T-cell (primary cell): ENCODE data around the gene PILRA. TPM values are rescaled to one million over a fixed set of nuclear protein-coding genes. Genes with fewer than 3 reads are reported as not detected.

Experiments used
- ATAC-seq, 4 experiments: fragments of 200-7000 bp in 3 of 4; fragments of 150-1000 bp in 1 of 4; cut with Tn5 transposase; replicated peaks in 1 of 4; 1 replicate in 3 of 4; 2 replicates in 1 of 4; pipeline ENCODE4 v1.10.0; 2021; ENCODE audit warnings: moderate library complexity in 3 of 4, mild to moderate bottlenecking in 2 of 4, moderate number of reproducible peaks in 1 of 4
- CTCF ChIA-PET, 2 donors: fragments of 300-600 bp; sonication (Branson Sonifier 250); formaldehyde crosslinking; loops; one replicate each; lab custom pipeline; 2022; ENCODE audit warnings: antibody characterized with exemption in 2 of 2; lab: Charles Lee
- POLR2A ChIA-PET, 2 donors: fragments of 300-600 bp; sonication (Branson Sonifier 250); formaldehyde crosslinking; loops; one replicate each; lab custom pipeline; 2022; ENCODE audit warnings: antibody characterized with exemption in 2 of 2; lab: Charles Lee
- DNase-seq, 35 experiments: peaks; one replicate each; pipeline versions ENCODE4 v3.0.0 to v3.0.0-alpha.2; 2013 to 2023
- H3K27ac ChIP-seq: one replicate; pipeline ENCODE4 v1.5.1; 2013; ENCODE audit warnings: low read length
- H3K27me3 ChIP-seq, 2 experiments: replicated peaks in 1 of 2; 1 replicate in 1 of 2; 2 replicates in 1 of 2; pipeline versions ENCODE4 v1.6.1 to v1.7.0; 2013; ENCODE audit warnings: low read length in 1 of 2, mixed read lengths in 1 of 2; ENCODE audit not compliant: control insufficient read depth in 2 of 2, insufficient read depth in 2 of 2; ENCODE audit errors: extremely low read depth in 1 of 2
- H3K36me3 ChIP-seq, 2 donors: 1 replicate in 1 of 2; 2 replicates in 1 of 2; pipeline versions ENCODE4 v1.6.1 to v1.7.0; 2013; ENCODE audit warnings: low read length in 1 of 2; ENCODE audit not compliant: control insufficient read depth in 2 of 2, insufficient read depth in 1 of 2; ENCODE audit errors: extremely low read depth in 1 of 2
- H3K4me1 ChIP-seq, 2 experiments: 1 replicate in 1 of 2; 2 replicates in 1 of 2; pipeline versions ENCODE4 v1.6.1 to v1.7.0; 2013; ENCODE audit warnings: low read length in 2 of 2, mixed read lengths in 1 of 2; ENCODE audit not compliant: insufficient read depth in 2 of 2, control insufficient read depth in 1 of 2; ENCODE audit errors: extremely low read depth in 1 of 2
- H3K4me3 ChIP-seq, 2 donors: 1 replicate in 1 of 2; 2 replicates in 1 of 2; pipeline versions ENCODE4 v1.5.1 to v1.7.0; 2013; ENCODE audit warnings: mild to moderate bottlenecking in 2 of 2, low read length in 1 of 2, moderate library complexity in 1 of 2; ENCODE audit not compliant: control insufficient read depth in 1 of 2; ENCODE audit errors: extremely low read depth in 1 of 2
- H3K9me3 ChIP-seq: 2 replicates; pipeline ENCODE4 v1.7.0; 2013
- H3K27ac Mint-ChIP-seq, 2 donors: one replicate each; pipeline ENCODE4 v1.8.0; 2020 to 2021; ENCODE audit warnings: mild to moderate bottlenecking in 2 of 2, mixed read lengths in 2 of 2
- H3K27me3 Mint-ChIP-seq, 2 donors: one replicate each; pipeline ENCODE4 v1.8.0; 2021 to 2022; ENCODE audit warnings: mixed read lengths in 2 of 2
- H3K36me3 Mint-ChIP-seq: one replicate; pipeline ENCODE4 v1.8.0; 2021; ENCODE audit warnings: mixed read lengths
- H3K4me1 Mint-ChIP-seq, 3 donors: one replicate each; pipeline ENCODE4 v1.8.0; 2020 to 2022; ENCODE audit warnings: mixed read lengths in 3 of 3, mild to moderate bottlenecking in 1 of 3
- H3K4me3 Mint-ChIP-seq, 3 donors: one replicate each; pipeline ENCODE4 v1.8.0; 2020 to 2022; ENCODE audit warnings: mild to moderate bottlenecking in 3 of 3, mixed read lengths in 3 of 3, moderate library complexity in 3 of 3
- H3K9me3 Mint-ChIP-seq, 3 donors: one replicate each; pipeline ENCODE4 v1.8.0; 2020 to 2022; ENCODE audit warnings: mixed read lengths in 3 of 3
- WGBS: methylation state at CpG from one replicate; pipeline ENCODE4 v1.1.5; 2013; ENCODE audit warnings: missing lambda C conversion rate; ENCODE audit not compliant: insufficient coverage; 5-methylcytosine and 5-hydroxymethylcytosine counted together
- total RNA-seq, 35 experiments: library from RNA in 6 of 35; stranded (reverse) in 6 of 35; fragments of 120-200 nt in 1 of 35; gene quantifications; one replicate each; pipeline versions ENCODE4 v1.2.1 to v1.2.4 and lab custom pipeline; 2013 to 2026

PILRA gene
- total RNA-seq, 5 donors from 2014 or later (not counting 1 experiment from before 2014, with no cell fraction given): 3.7 to 19.3 (median 7.1) TPM

GRCh38 chr7:100390286-100391009 is 17.2 kb downstream of the PILRA start:
- Mint-ChIP-seq H3K27me3 (peaks cover 8 to 10% of the 10 kb centered on the region in 2 donors), H3K27ac (no peak overlapping the region), H3K4me1 (peaks cover 0 to under 1% (median 0%) of the 10 kb centered on the region in 3 donors), H3K36me3 (no peaks in the 10 kb centered on the region), H3K9me3 (no peaks in the 10 kb centered on the region), H3K4me3 (no peak overlapping the region)
- CTCF ChIA-PET: no interaction called here
- Histone ChIP-seq H3K4me1 (no peaks in the 10 kb centered on the region), H3K36me3 (no peaks in the 10 kb centered on the region), H3K9me3 (no peaks in the 10 kb centered on the region), H3K27me3 (peaks cover 0 to 12% of the 10 kb centered on the region in 2 experiments), H3K27ac (no peak overlapping the region), H3K4me3 (no peak overlapping the region)
- ATAC-seq (no peak), DNase-seq (no peak)
- 95% methylated on average over 2 of the region's 3 CpGs for WGBS
- POLR2A ChIA-PET: no interaction called here

GRCh38 chr7:100393233-100393905 is 20.1 kb downstream of the PILRA start:
- no peak for DNase-seq
- no peak overlapping the region for H3K27ac Mint-ChIP-seq
- CTCF ChIA-PET: interaction anchor here in 1 of 2 donors (0.6 kb wide), 1 partner anchor 9 kb away, joined by 4 read pairs; no protein-coding TSS in a partner anchor
- peaks cover 0 to 12% of the 10 kb centered on the region in 2 experiments for H3K27me3 ChIP-seq
- POLR2A ChIA-PET: interaction anchor here in 1 of 2 donors (0.7 kb wide), 2 partner anchors 69 to 225 kb away, joined by 3 to 11 read pairs; no protein-coding TSS in a partner anchor
- H3K9me3 Mint-ChIP-seq: no peaks in the 10 kb centered on the region
- peaks cover 12 to 25% (median 18%) of the 10 kb centered on the region in 3 donors for H3K4me1 Mint-ChIP-seq
- no peaks in the 10 kb centered on the region for H3K9me3 ChIP-seq
- no peaks in the 10 kb centered on the region for H3K36me3 ChIP-seq
- peaks cover 8 to 10% of the 10 kb centered on the region in 2 donors for H3K27me3 Mint-ChIP-seq
- H3K4me3 ChIP-seq: no peak overlapping the region
- no peak for ATAC-seq
- H3K4me1 ChIP-seq: peaks cover 0 to 19% of the 10 kb centered on the region in 2 experiments
- H3K36me3 Mint-ChIP-seq: no peaks in the 10 kb centered on the region
- no peak overlapping the region for H3K27ac ChIP-seq
- WGBS: 64% methylated on average over 1 of the region's 4 CpGs
- no peak overlapping the region for H3K4me3 Mint-ChIP-seq

GRCh38 chr7:100394077-100394476 is 20.8 kb downstream of the PILRA start:
- DNase-seq (no peak), ATAC-seq (no peak)
- Histone ChIP-seq H3K4me1 (peaks cover 0 to 19% of the 10 kb centered on the region in 2 experiments), H3K4me3 (no peak overlapping the region), H3K27ac (no peak overlapping the region), H3K9me3 (no peaks in the 10 kb centered on the region), H3K27me3 (peaks cover 0 to 12% of the 10 kb centered on the region in 2 experiments), H3K36me3 (no peaks in the 10 kb centered on the region)
- Mint-ChIP-seq H3K4me3 (no peak overlapping the region), H3K27ac (no peak overlapping the region), H3K27me3 (peaks cover 8 to 10% of the 10 kb centered on the region in 2 donors), H3K4me1 (peaks cover 12 to 29% (median 25%) of the 10 kb centered on the region in 3 donors), H3K9me3 (no peaks in the 10 kb centered on the region), H3K36me3 (no peaks in the 10 kb centered on the region)
- WGBS: no CpG with 5 or more reads among the region's 2 CpGs
- CTCF ChIA-PET: interaction anchor here in 1 of 2 donors (0.5 kb wide), 1 partner anchor 47 kb away, joined by 8 read pairs; no protein-coding TSS in a partner anchor
- POLR2A ChIA-PET: interaction anchor here in 1 of 2 donors (0.5 kb wide), 1 partner anchor 8 kb away, joined by 3 read pairs; no protein-coding TSS in a partner anchor

- H3K4me1 Mint-ChIP-seq: peaks cover 12 to 29% (median 25%) of the 10 kb centered on the region in 3 donors
- H3K27me3 Mint-ChIP-seq: no peaks in the 10 kb centered on the region
- CTCF ChIA-PET: interaction anchor here in 1 of 2 donors (0.5 to 0.6 kb wide), 2 partner anchors 32 to 409 kb away, joined by 3 to 5 read pairs; no protein-coding TSS in a partner anchor
- Histone ChIP-seq H3K4me1 (peaks cover 0 to 19% of the 10 kb centered on the region in 2 experiments), H3K27ac (peak overlapping the region; percentile 47), H3K4me3 (peak overlapping the region in 1 of 2 donors; percentile 11), H3K27me3 (no peaks in the 10 kb centered on the region), H3K9me3 (no peaks in the 10 kb centered on the region), H3K36me3 (no peaks in the 10 kb centered on the region)
- peak overlapping the region; percentile 57 to 71 (median 70) for H3K4me3 Mint-ChIP-seq
- DNase-seq (peak in 16 of 35 experiments; percentile 12 to 64 (median 24)), ATAC-seq (peak; percentile 76 to 95 (median 92))
- H3K27ac Mint-ChIP-seq: peak overlapping the region; percentile 86 to 93
- POLR2A ChIA-PET: interaction anchor here in 1 of 2 donors (1.0 kb wide), 1 partner anchor 9 kb away, joined by 4 read pairs; no protein-coding TSS in a partner anchor
- no peaks in the 10 kb centered on the region for H3K36me3 Mint-ChIP-seq
- no peaks in the 10 kb centered on the region for H3K9me3 Mint-ChIP-seq
- no CpG with 5 or more reads among the region's 9 CpGs for WGBS
Observed at GRCh38 chr7:100396421-100396982, 23.2 kb downstream of the PILRA start.

GRCh38 chr7:100397315-100398081 is 24.2 kb downstream of the PILRA start:
- Mint-ChIP-seq H3K4me3 (peak overlapping the region in 2 of 3 donors; percentile 57 to 71), H3K9me3 (no peaks in the 10 kb centered on the region), H3K27me3 (no peaks in the 10 kb centered on the region), H3K36me3 (no peaks in the 10 kb centered on the region), H3K4me1 (peaks cover 12 to 29% (median 25%) of the 10 kb centered on the region in 3 donors), H3K27ac (peak overlapping the region; percentile 86 to 93)
- DNase-seq (no peak), ATAC-seq (no peak)
- POLR2A ChIA-PET: interaction anchor here in 1 of 2 donors (0.6 kb wide), 1 partner anchor 16 kb away, joined by 8 read pairs; no protein-coding TSS in a partner anchor
- H3K27me3 ChIP-seq: no peaks in the 10 kb centered on the region
- no peak overlapping the region for H3K4me3 ChIP-seq
- H3K4me1 ChIP-seq: peaks cover 0 to 19% of the 10 kb centered on the region in 2 experiments
- 77% methylated on average over 10 of the region's 13 CpGs for WGBS
- peak overlapping the region; percentile 47 for H3K27ac ChIP-seq
- CTCF ChIA-PET: no interaction called here
- H3K9me3 ChIP-seq: no peaks in the 10 kb centered on the region
- no peaks in the 10 kb centered on the region for H3K36me3 ChIP-seq
